Measurements from ENCODE around the gene PATJ. TPM values are rescaled to one million over a fixed set of nuclear protein-coding genes. Genes with fewer than 3 reads are reported as not detected.
A peak's percentile ranks its signal among the peaks of the same experiment; 100 is the strongest.
"Not testable (repeated sequence)": the region's sequence is repeated elsewhere in the genome, so short reads cannot be mapped to it uniquely, and the experiment has no call there.

The PATJ gene
- total RNA-seq = 10 to 100 TPM; 10.8 to 11.3 TPM

- H3K27me3 Mint-ChIP-seq = no peaks in the 10 kb centered on the region
- H3K36me3 Mint-ChIP-seq (ENCODE audit: low read depth) = peaks cover 2% of the 10 kb centered on the region
- no peaks in the 10 kb centered on the region for H3K9me3 Mint-ChIP-seq
- peaks cover 22% of the 10 kb centered on the region for H3K4me1 Mint-ChIP-seq
- ChIA-PET CTCF (no interaction called here), POLR2A (interaction anchor here (2.1 to 3.0 kb wide), 2 partner anchors 17 to 39 kb away, joined by 4 to 11 read pairs; no protein-coding TSS in a partner anchor)
- DNase-seq = peak; percentile 63
- peak within 1 kb of the TSS; percentile 86 for H3K4me3 Mint-ChIP-seq
- peak within 1 kb of the TSS; percentile 57 for H3K27ac Mint-ChIP-seq
These were observed at the start of gene PATJ for GRCh38 chr1:61741711-61742619. TSS of gene PATJ (plus strand) at chr1:61742480. CDS start at chr1:61762893, 20,413 bp downstream.

- no peaks in the 10 kb centered on the region for H3K27me3 Mint-ChIP-seq
- POLR2A ChIA-PET = no interaction called here
- no peak overlapping the region for H3K27ac Mint-ChIP-seq
- H3K36me3 Mint-ChIP-seq (ENCODE audit: low read depth) = peaks cover 55% of the 10 kb centered on the region
- no peaks in the 10 kb centered on the region for H3K9me3 Mint-ChIP-seq
- no peaks in the 10 kb centered on the region for H3K4me1 Mint-ChIP-seq
- no peak for DNase-seq
- no peak overlapping the region for H3K4me3 Mint-ChIP-seq
- CTCF ChIA-PET = interaction anchor here (1.3 kb wide), 1 partner anchor 153 kb away, joined by 3 read pairs; no protein-coding TSS in a partner anchor
These were observed 42.1 kb upstream of the PATJ start for GRCh38 chr1:61699911-61700851.

- no peak for DNase-seq
- CTCF ChIA-PET = no interaction called here
These were observed 33.0 kb upstream of the PATJ start for GRCh38 chr1:61708953-61709907.

GRCh38 chr1:61709908-61710289 lies 32.4 kb upstream of the PATJ start:
- Mint-ChIP-seq H3K4me3 (no peak overlapping the region), H3K9me3 (no peaks in the 10 kb centered on the region), H3K27ac (no peak overlapping the region), H3K4me1 (no peaks in the 10 kb centered on the region), H3K36me3 (ENCODE audit: low read depth) (peaks cover 39% of the 10 kb centered on the region), H3K27me3 (no peaks in the 10 kb centered on the region)
- ChIA-PET CTCF (no interaction called here), POLR2A (no interaction called here)
- DNase-seq = no peak

More at GRCh38 chr1:61708953-61709907, 33.0 kb upstream of the PATJ start:
- H3K4me1 Mint-ChIP-seq = no peaks in the 10 kb centered on the region
- peaks cover 40% of the 10 kb centered on the region for H3K36me3 Mint-ChIP-seq (ENCODE audit: low read depth)
- H3K27me3 Mint-ChIP-seq = no peaks in the 10 kb centered on the region
- no peaks in the 10 kb centered on the region for H3K9me3 Mint-ChIP-seq
- H3K4me3 Mint-ChIP-seq = no peak overlapping the region
- H3K27ac Mint-ChIP-seq = no peak overlapping the region
- POLR2A ChIA-PET = interaction anchor here (0.8 kb wide), 1 partner anchor 123 kb away, joined by 3 read pairs; no protein-coding TSS in a partner anchor

GRCh38 chr1:61711257-61711656 lies 31.0 kb upstream of the PATJ start:
- CTCF ChIA-PET = not testable (repeated sequence)

GRCh38 chr1:61711969-61712368 lies 30.3 kb upstream of the PATJ start:
- H3K27ac Mint-ChIP-seq = no peak overlapping the region
- peaks cover 2% of the 10 kb centered on the region for H3K4me1 Mint-ChIP-seq
- H3K9me3 Mint-ChIP-seq = no peaks in the 10 kb centered on the region
- ChIA-PET CTCF (no interaction called here), POLR2A (no interaction called here)
- no peaks in the 10 kb centered on the region for H3K27me3 Mint-ChIP-seq
- no peak overlapping the region for H3K4me3 Mint-ChIP-seq
- H3K36me3 Mint-ChIP-seq (ENCODE audit: low read depth) = peaks cover 35% of the 10 kb centered on the region
- no peak for DNase-seq

More at GRCh38 chr1:61711257-61711656, 31.0 kb upstream of the PATJ start:
- H3K9me3 Mint-ChIP-seq, POLR2A ChIA-PET, H3K27me3 Mint-ChIP-seq, H3K4me3 Mint-ChIP-seq, H3K4me1 Mint-ChIP-seq, DNase-seq, H3K27ac Mint-ChIP-seq: not testable (repeated sequence)
- H3K36me3 Mint-ChIP-seq (ENCODE audit: low read depth) = peaks cover 33% of the 10 kb centered on the region

GRCh38 chr1:61718996-61719663 lies 23.1 kb upstream of the PATJ start:
- H3K9me3 Mint-ChIP-seq, DNase-seq, POLR2A ChIA-PET, H3K27me3 Mint-ChIP-seq, H3K4me3 Mint-ChIP-seq, H3K27ac Mint-ChIP-seq, CTCF ChIA-PET: not testable (repeated sequence)
- peaks cover 42% of the 10 kb centered on the region for H3K36me3 Mint-ChIP-seq (ENCODE audit: low read depth)
- peaks cover 22% of the 10 kb centered on the region for H3K4me1 Mint-ChIP-seq

- CTCF ChIA-PET = no interaction called here
- no peak for DNase-seq
- H3K36me3 Mint-ChIP-seq (ENCODE audit: low read depth) = peaks cover 25% of the 10 kb centered on the region
- H3K4me1 Mint-ChIP-seq = peaks cover 26% of the 10 kb centered on the region
- H3K27ac Mint-ChIP-seq = peak overlapping the region; percentile 95
- POLR2A ChIA-PET = no interaction called here
- H3K27me3 Mint-ChIP-seq = no peaks in the 10 kb centered on the region
- no peaks in the 10 kb centered on the region for H3K9me3 Mint-ChIP-seq
- peak overlapping the region; percentile 93 for H3K4me3 Mint-ChIP-seq
These were observed 17.8 kb upstream of the PATJ start for GRCh38 chr1:61724506-61724812.

- Mint-ChIP-seq H3K27me3 (no peaks in the 10 kb centered on the region), H3K4me1 (peaks cover 26% of the 10 kb centered on the region), H3K36me3 (ENCODE audit: low read depth) (peaks cover 24% of the 10 kb centered on the region), H3K27ac (peak within 1 kb of the TSS; percentile 95), H3K4me3 (peak within 1 kb of the TSS; percentile 93), H3K9me3 (no peaks in the 10 kb centered on the region)
- DNase-seq = peak; percentile 91
- ChIA-PET CTCF (interaction anchor here (0.9 kb wide), 1 partner anchor 20 kb away, joined by 3 read pairs; no protein-coding TSS in a partner anchor), POLR2A (interaction anchor here (0.5 to 1.1 kb wide), 8 partner anchors 15 to 710 kb away, joined by 3 to 11 read pairs (median 3); partner anchors contain the start of gene PATJ)
These were observed 17.2 kb upstream of the PATJ start, which contains the start of gene TM2D1 for GRCh38 chr1:61724813-61725694. TSS of gene TM2D1 (minus strand) at chr1:61725141. CDS start at chr1:61725120, 21 bp downstream.

- no peak overlapping the region for H3K27ac Mint-ChIP-seq
- DNase-seq = no peak
- POLR2A ChIA-PET = no interaction called here
- H3K4me1 Mint-ChIP-seq = peaks cover 20% of the 10 kb centered on the region
- CTCF ChIA-PET = no interaction called here
- H3K4me3 Mint-ChIP-seq = no peak overlapping the region
- peaks cover 15% of the 10 kb centered on the region for H3K36me3 Mint-ChIP-seq (ENCODE audit: low read depth)
- no peaks in the 10 kb centered on the region for H3K27me3 Mint-ChIP-seq
- no peaks in the 10 kb centered on the region for H3K9me3 Mint-ChIP-seq
These were observed 14.7 kb upstream of the PATJ start for GRCh38 chr1:61727544-61727943.

- CTCF ChIA-PET; H3K36me3 Mint-ChIP-seq (ENCODE audit: low read depth); DNase-seq; H3K27ac Mint-ChIP-seq; H3K4me3 Mint-ChIP-seq; POLR2A ChIA-PET; H3K4me1 Mint-ChIP-seq; H3K9me3 Mint-ChIP-seq; H3K27me3 Mint-ChIP-seq: not testable (repeated sequence)
These were observed 11.6 kb upstream of the PATJ start for GRCh38 chr1:61730679-61731078.
